Measurements from ENCODE around the gene INPP4B. TPM values are rescaled to one million over a fixed set of nuclear protein-coding genes. Genes with fewer than 3 reads are reported as not detected.

The INPP4B gene
- total RNA-seq, 1 experiment from 2014 or later, result 41.0 TPM

- TF ChIP-seq CTCF (conservative IDR thresholded peaks at IDR 0.05; ENCODE audit: low read depth, low read length), result no peak
- no peak for TF ChIP-seq EZH2 (IDR thresholded peaks at IDR 0.05; ENCODE audit: low read length, unreplicated experiment)
- TF ChIP-seq EZH2phosphoT487 (IDR thresholded peaks at IDR 0.05; ENCODE audit: borderline replicate concordance, low read length), result no peak
- H3K4me2 ChIP-seq (ENCODE audit: low read length), result peak overlapping the region; percentile 20
- DNase-seq, result peak; percentile 89
These were observed 802.6 kb downstream of the INPP4B start for GRCh38 chr4:142043509-142043908.

GRCh38 chr4:142041788-142042187 is 804.3 kb downstream of the INPP4B start:
- ChIA-PET CTCF (no interaction called here), POLR2A (ENCODE audit: unreplicated experiment) (no interaction called here)
- Histone ChIP-seq H4K20me1 (ENCODE audit: low read length) (no peaks in the 10 kb centered on the region), H3K27ac (ENCODE audit: low read length) (no peak overlapping the region), H3K27me3 (ENCODE audit: low read length) (no peaks in the 10 kb centered on the region), H2AFZ (ENCODE audit: low read length) (no peak overlapping the region), H3K4me1 (ENCODE audit: insufficient read depth, low read length) (peaks cover 52% of the 10 kb centered on the region), H3K4me3 (ENCODE audit: low read length) (no peak overlapping the region), H3F3A (ENCODE audit: low read length, unreplicated experiment) (no peaks in the 10 kb centered on the region), H3K9me2 (replicated peaks; ENCODE audit: low read length) (no peaks in the 10 kb centered on the region), H3K9me3 (ENCODE audit: low read length) (no peaks in the 10 kb centered on the region), H3K4me2 (ENCODE audit: low read length) (no peak overlapping the region), H3K36me3 (ENCODE audit: low read depth, low read length) (no peaks in the 10 kb centered on the region), H3K79me2 (ENCODE audit: low read length) (no peaks in the 10 kb centered on the region), H3K9ac (ENCODE audit: low read length) (no peak overlapping the region)
- BruUV-seq (replicated peaks), result no TSS peak
- intact Hi-C loops (cut with micrococcal nuclease), result loop anchor here (2.0 to 10.0 kb wide), 2 partner anchors 79 to 697 kb away; no protein-coding TSS in a partner anchor
- DNase-seq, result no peak
- no peak for ATAC-seq
- no peak for TF ChIP-seq EZH2phosphoT487 (IDR thresholded peaks at IDR 0.05; ENCODE audit: borderline replicate concordance, low read length)
- TF ChIP-seq CTCF (conservative IDR thresholded peaks at IDR 0.05; ENCODE audit: low read depth, low read length), result no peak
- TF ChIP-seq EZH2 (IDR thresholded peaks at IDR 0.05; ENCODE audit: low read length, unreplicated experiment), result no peak

More at GRCh38 chr4:142043509-142043908, 802.6 kb downstream of the INPP4B start:
- Histone ChIP-seq H3K4me1 (ENCODE audit: insufficient read depth, low read length) (peaks cover 41% of the 10 kb centered on the region), H3K36me3 (ENCODE audit: low read depth, low read length) (no peaks in the 10 kb centered on the region), H3K27me3 (ENCODE audit: low read length) (no peaks in the 10 kb centered on the region), H3K9ac (ENCODE audit: low read length) (no peak overlapping the region), H3K79me2 (ENCODE audit: low read length) (no peaks in the 10 kb centered on the region), H3K4me3 (ENCODE audit: low read length) (no peak overlapping the region), H4K20me1 (ENCODE audit: low read length) (no peaks in the 10 kb centered on the region), H3K9me2 (replicated peaks; ENCODE audit: low read length) (no peaks in the 10 kb centered on the region), H3K9me3 (ENCODE audit: low read length) (no peaks in the 10 kb centered on the region), H2AFZ (ENCODE audit: low read length) (no peak overlapping the region), H3K27ac (ENCODE audit: low read length) (peak overlapping the region; percentile 48), H3F3A (ENCODE audit: low read length, unreplicated experiment) (no peaks in the 10 kb centered on the region)
- POLR2A ChIA-PET (ENCODE audit: unreplicated experiment), result no interaction called here
- CTCF ChIA-PET, result no interaction called here
- peak; percentile 96 for ATAC-seq
- intact Hi-C loops (cut with micrococcal nuclease), result loop anchor here (2.0 to 10.0 kb wide), 2 partner anchors 77 to 699 kb away; no protein-coding TSS in a partner anchor
- BruUV-seq (replicated peaks), result no TSS peak

GRCh38 chr4:142040043-142040442 is 806.1 kb downstream of the INPP4B start:
- CTCF ChIA-PET, result no interaction called here
- Histone ChIP-seq H3K79me2 (ENCODE audit: low read length) (no peaks in the 10 kb centered on the region), H3K27ac (ENCODE audit: low read length) (no peak overlapping the region), H3K9me3 (ENCODE audit: low read length) (no peaks in the 10 kb centered on the region), H3K4me1 (ENCODE audit: insufficient read depth, low read length) (peaks cover 48% of the 10 kb centered on the region), H3K9ac (ENCODE audit: low read length) (no peak overlapping the region), H3K4me2 (ENCODE audit: low read length) (no peak overlapping the region), H2AFZ (ENCODE audit: low read length) (no peak overlapping the region), H3F3A (ENCODE audit: low read length, unreplicated experiment) (no peaks in the 10 kb centered on the region), H3K36me3 (ENCODE audit: low read depth, low read length) (no peaks in the 10 kb centered on the region), H3K9me2 (replicated peaks; ENCODE audit: low read length) (no peaks in the 10 kb centered on the region), H4K20me1 (ENCODE audit: low read length) (no peaks in the 10 kb centered on the region), H3K27me3 (ENCODE audit: low read length) (no peaks in the 10 kb centered on the region), H3K4me3 (ENCODE audit: low read length) (no peak overlapping the region)
- ATAC-seq (no peak), DNase-seq (no peak)
- POLR2A ChIA-PET (ENCODE audit: unreplicated experiment), result no interaction called here
- TF ChIP-seq CTCF (conservative IDR thresholded peaks at IDR 0.05; ENCODE audit: low read depth, low read length) (peak; percentile 19; the same call in 1 of the 2 replicates), EZH2 (IDR thresholded peaks at IDR 0.05; ENCODE audit: low read length, unreplicated experiment) (no peak), EZH2phosphoT487 (IDR thresholded peaks at IDR 0.05; ENCODE audit: borderline replicate concordance, low read length) (no peak)
- intact Hi-C loops (cut with micrococcal nuclease), result loop anchor here (10.0 kb wide), 1 partner anchor 695 kb away; no protein-coding TSS in a partner anchor
- no TSS peak for BruUV-seq (replicated peaks)

All from PC-3 (cell line).